ENCODE results near the gene GRK6. TPM values are rescaled to one million over a fixed set of nuclear protein-coding genes. Genes with fewer than 3 reads are reported as not detected.

GRK6 gene
- polyA plus RNA-seq, 1 donor from 2014 or later, result 22.6 TPM

DNA sequence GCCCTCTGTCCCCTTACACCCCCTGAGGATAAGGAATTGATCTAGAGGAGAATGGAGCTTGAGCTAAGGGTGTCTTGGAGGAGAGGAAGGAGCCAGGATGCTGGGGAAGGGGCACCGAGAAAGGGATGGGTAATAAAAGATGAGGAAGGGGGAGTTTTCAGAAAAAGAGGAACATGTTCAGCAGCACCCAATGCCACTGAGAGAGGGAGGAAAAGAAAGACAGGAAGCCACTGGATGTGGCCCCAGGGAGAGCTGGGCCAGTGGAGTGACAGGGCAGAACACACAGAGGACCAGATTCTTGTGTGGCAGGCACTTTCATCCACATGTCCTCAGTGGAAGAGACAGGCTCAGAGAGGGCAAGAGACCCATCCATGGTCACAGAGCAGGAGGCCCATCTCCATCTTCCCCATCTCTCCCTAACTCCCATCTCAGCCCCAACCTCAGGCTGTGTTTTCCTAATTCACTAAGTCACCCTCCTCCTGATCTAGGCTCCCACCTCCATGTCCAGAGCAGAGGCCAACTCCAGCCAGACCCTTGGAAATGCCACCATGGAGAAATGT lies 33.2 kb upstream of the GRK6 start:
- no peaks in the 10 kb centered on the region for H3K27me3 ChIP-seq (ENCODE audit: insufficient read depth, low read depth, low read length)
- TF ChIP-seq MXI1 (conservative IDR thresholded peaks at IDR 0.05; ENCODE audit: poor library complexity, severe bottlenecking) (no peak), SMC3 (conservative IDR thresholded peaks at IDR 0.05; ENCODE audit: poor library complexity) (no peak), TAF1 (IDR thresholded peaks at IDR 0.05; ENCODE audit: low read depth) (no peak)

DNA sequence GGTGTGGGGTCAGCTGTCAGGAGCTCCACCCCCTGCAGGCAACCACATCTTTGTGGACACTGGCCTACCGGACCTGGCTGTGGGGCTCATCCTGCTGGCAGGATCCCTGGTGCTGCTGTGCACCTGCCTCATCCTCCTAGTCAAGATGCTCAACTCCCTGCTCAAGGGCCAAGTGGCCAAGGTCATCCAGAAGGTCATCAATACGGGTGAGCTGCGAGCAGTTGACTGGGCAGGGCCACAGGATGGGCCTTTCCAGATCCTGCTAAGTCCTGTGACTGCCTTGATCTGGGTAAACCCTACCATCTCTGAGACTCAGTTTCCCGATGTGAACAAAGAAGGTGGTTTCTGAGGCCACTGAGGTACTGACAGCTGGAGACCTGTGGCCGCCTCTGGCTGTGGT lies 32.5 kb upstream of the GRK6 start:
- TF ChIP-seq EZH2 (IDR thresholded peaks at IDR 0.05; ENCODE audit: borderline replicate concordance, insufficient read depth, low read length, poor library complexity, severe bottlenecking) (no peak), EP300 (conservative IDR thresholded peaks at IDR 0.05; ENCODE audit: poor library complexity, severe bottlenecking) (no peak)
- Histone ChIP-seq H3K27ac (ENCODE audit: low read length) (no peak overlapping the region), H3K36me3 (ENCODE audit: insufficient read depth, low read length) (no peaks in the 10 kb centered on the region), H3K4me3 (ENCODE audit: low read length) (no peak overlapping the region), H3K27me3 (ENCODE audit: insufficient read depth, low read depth, low read length) (no peaks in the 10 kb centered on the region), H3K4me2 (ENCODE audit: low read length) (no peak overlapping the region), H4K20me1 (ENCODE audit: insufficient read depth) (no peaks in the 10 kb centered on the region), H3K9ac (ENCODE audit: low read length) (no peak overlapping the region), H3K9me3 (ENCODE audit: low read length) (no peaks in the 10 kb centered on the region), H3K79me2 (replicated peaks; ENCODE audit: insufficient read depth, low read length) (no peaks in the 10 kb centered on the region), H2AFZ (ENCODE audit: low read depth, low read length) (no peak overlapping the region), H3K9me2 (ENCODE audit: insufficient read depth, low read length) (no peaks in the 10 kb centered on the region), H3F3A (ENCODE audit: insufficient read depth, low read length, poor library complexity, severe bottlenecking) (no peaks in the 10 kb centered on the region)

More for the DNA sequence above, 33.2 kb upstream of the GRK6 start:
- no peaks in the 10 kb centered on the region for H3K9me2 ChIP-seq (ENCODE audit: insufficient read depth, low read length)
- H3F3A ChIP-seq (ENCODE audit: insufficient read depth, low read length, poor library complexity, severe bottlenecking), result no peaks in the 10 kb centered on the region
- H3K9me3 ChIP-seq (ENCODE audit: low read length), result no peaks in the 10 kb centered on the region
- no peak overlapping the region for H3K9ac ChIP-seq (ENCODE audit: low read length)
- no peaks in the 10 kb centered on the region for H4K20me1 ChIP-seq (ENCODE audit: insufficient read depth)
- no peak overlapping the region for H3K4me2 ChIP-seq (ENCODE audit: low read length)
- no peak overlapping the region for H3K27ac ChIP-seq (ENCODE audit: low read length)
- H3K36me3 ChIP-seq (ENCODE audit: insufficient read depth, low read length), result no peaks in the 10 kb centered on the region
- H3K4me3 ChIP-seq (ENCODE audit: low read length), result no peak overlapping the region
- no peaks in the 10 kb centered on the region for H3K79me2 ChIP-seq (replicated peaks; ENCODE audit: insufficient read depth, low read length)
- no peak overlapping the region for H2AFZ ChIP-seq (ENCODE audit: low read depth, low read length)

DNA sequence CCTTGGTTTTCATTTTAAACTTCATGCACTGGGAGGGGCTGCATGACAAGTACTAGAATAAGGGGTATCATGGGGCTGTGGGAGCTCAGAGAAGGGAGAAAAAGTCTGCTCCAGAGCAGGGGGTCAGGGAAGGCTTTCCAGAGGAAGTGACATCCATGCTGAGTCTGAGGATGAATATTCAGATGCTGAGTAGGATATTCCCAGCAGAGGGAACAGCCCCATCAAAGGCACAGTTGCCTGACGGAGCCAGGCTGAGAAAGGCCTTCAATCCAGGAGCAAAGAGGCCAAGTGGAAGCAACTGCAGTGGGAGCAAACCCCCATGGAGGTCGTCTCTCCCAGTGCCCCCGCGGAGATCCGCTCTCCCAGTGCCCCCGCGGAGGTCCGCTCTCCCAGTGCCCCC lies 30.4 kb upstream of the GRK6 start:
- Histone ChIP-seq H3K36me3 (ENCODE audit: insufficient read depth, low read length) (no peaks in the 10 kb centered on the region), H3K79me2 (replicated peaks; ENCODE audit: insufficient read depth, low read length) (no peaks in the 10 kb centered on the region), H3K27ac (ENCODE audit: low read length) (no peak overlapping the region), H3K4me2 (ENCODE audit: low read length) (no peak overlapping the region), H3K27me3 (ENCODE audit: insufficient read depth, low read depth, low read length) (peaks cover 3% of the 10 kb centered on the region), H4K20me1 (ENCODE audit: insufficient read depth) (no peaks in the 10 kb centered on the region), H3K9me3 (ENCODE audit: low read length) (no peaks in the 10 kb centered on the region), H3K9me2 (ENCODE audit: insufficient read depth, low read length) (no peaks in the 10 kb centered on the region), H3F3A (ENCODE audit: insufficient read depth, low read length, poor library complexity, severe bottlenecking) (no peaks in the 10 kb centered on the region), H2AFZ (ENCODE audit: low read depth, low read length) (no peak overlapping the region), H3K4me3 (ENCODE audit: low read length) (no peak overlapping the region), H3K9ac (ENCODE audit: low read length) (no peak overlapping the region)
- no peak for TF ChIP-seq SMC3 (conservative IDR thresholded peaks at IDR 0.05; ENCODE audit: poor library complexity)
- TF ChIP-seq, protein P1, sequence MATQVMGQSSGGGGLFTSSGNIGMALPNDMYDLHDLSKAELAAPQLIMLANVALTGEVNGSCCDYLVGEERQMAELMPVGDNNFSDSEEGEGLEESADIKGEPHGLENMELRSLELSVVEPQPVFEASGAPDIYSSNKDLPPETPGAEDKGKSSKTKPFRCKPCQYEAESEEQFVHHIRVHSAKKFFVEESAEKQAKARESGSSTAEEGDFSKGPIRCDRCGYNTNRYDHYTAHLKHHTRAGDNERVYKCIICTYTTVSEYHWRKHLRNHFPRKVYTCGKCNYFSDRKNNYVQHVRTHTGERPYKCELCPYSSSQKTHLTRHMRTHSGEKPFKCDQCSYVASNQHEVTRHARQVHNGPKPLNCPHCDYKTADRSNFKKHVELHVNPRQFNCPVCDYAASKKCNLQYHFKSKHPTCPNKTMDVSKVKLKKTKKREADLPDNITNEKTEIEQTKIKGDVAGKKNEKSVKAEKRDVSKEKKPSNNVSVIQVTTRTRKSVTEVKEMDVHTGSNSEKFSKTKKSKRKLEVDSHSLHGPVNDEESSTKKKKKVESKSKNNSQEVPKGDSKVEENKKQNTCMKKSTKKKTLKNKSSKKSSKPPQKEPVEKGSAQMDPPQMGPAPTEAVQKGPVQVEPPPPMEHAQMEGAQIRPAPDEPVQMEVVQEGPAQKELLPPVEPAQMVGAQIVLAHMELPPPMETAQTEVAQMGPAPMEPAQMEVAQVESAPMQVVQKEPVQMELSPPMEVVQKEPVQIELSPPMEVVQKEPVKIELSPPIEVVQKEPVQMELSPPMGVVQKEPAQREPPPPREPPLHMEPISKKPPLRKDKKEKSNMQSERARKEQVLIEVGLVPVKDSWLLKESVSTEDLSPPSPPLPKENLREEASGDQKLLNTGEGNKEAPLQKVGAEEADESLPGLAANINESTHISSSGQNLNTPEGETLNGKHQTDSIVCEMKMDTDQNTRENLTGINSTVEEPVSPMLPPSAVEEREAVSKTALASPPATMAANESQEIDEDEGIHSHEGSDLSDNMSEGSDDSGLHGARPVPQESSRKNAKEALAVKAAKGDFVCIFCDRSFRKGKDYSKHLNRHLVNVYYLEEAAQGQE (IDR thresholded peaks at IDR 0.05; ENCODE audit: borderline replicate concordance), result no peak
- no peak for TF ChIP-seq EZH2 (IDR thresholded peaks at IDR 0.05; ENCODE audit: borderline replicate concordance, insufficient read depth, low read length, poor library complexity, severe bottlenecking)
- TF ChIP-seq, protein P2, sequence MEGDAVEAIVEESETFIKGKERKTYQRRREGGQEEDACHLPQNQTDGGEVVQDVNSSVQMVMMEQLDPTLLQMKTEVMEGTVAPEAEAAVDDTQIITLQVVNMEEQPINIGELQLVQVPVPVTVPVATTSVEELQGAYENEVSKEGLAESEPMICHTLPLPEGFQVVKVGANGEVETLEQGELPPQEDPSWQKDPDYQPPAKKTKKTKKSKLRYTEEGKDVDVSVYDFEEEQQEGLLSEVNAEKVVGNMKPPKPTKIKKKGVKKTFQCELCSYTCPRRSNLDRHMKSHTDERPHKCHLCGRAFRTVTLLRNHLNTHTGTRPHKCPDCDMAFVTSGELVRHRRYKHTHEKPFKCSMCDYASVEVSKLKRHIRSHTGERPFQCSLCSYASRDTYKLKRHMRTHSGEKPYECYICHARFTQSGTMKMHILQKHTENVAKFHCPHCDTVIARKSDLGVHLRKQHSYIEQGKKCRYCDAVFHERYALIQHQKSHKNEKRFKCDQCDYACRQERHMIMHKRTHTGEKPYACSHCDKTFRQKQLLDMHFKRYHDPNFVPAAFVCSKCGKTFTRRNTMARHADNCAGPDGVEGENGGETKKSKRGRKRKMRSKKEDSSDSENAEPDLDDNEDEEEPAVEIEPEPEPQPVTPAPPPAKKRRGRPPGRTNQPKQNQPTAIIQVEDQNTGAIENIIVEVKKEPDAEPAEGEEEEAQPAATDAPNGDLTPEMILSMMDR (IDR thresholded peaks at IDR 0.05; ENCODE audit: poor library complexity, severe bottlenecking), result no peak
- TF ChIP-seq MXI1 (conservative IDR thresholded peaks at IDR 0.05; ENCODE audit: poor library complexity, severe bottlenecking), result no peak
- TF ChIP-seq EP300 (conservative IDR thresholded peaks at IDR 0.05; ENCODE audit: poor library complexity, severe bottlenecking), result no peak
- TF ChIP-seq RAD21 (conservative IDR thresholded peaks at IDR 0.05), result no peak
- TF ChIP-seq TAF1 (IDR thresholded peaks at IDR 0.05; ENCODE audit: low read depth), result no peak
- no peak for TF ChIP-seq POLR2AphosphoS5 (IDR thresholded peaks at IDR 0.05)

All from neural cell (in vitro differentiated cells).